Skeletal muscle tissue (tissue), 4 donors: ENCODE measurements around the gene UMPS. TPM values are rescaled to one million over a fixed set of nuclear protein-coding genes. Genes with fewer than 3 reads are reported as not detected.
"Not testable (repeated sequence)": the region's sequence is repeated elsewhere in the genome, so short reads cannot be mapped to it uniquely, and the experiment has no call there.

Experiments
- H3K27ac ChIP-seq: one replicate; pipeline ENCODE4 v1.7.0; 2013; ENCODE audit warnings: mild to moderate bottlenecking, low read depth, low read length, inconsistent platforms
- H3K27me3 ChIP-seq, 3 donors: one replicate each; pipeline ENCODE4 v1.7.0; 2013; ENCODE audit warnings: low read length in 3 of 3; ENCODE audit not compliant: control insufficient read depth in 3 of 3, insufficient read depth in 3 of 3
- H3K36me3 ChIP-seq, 3 donors: one replicate each; pipeline ENCODE4 v1.7.0; 2013; ENCODE audit warnings: low read length in 3 of 3; ENCODE audit not compliant: control insufficient read depth in 3 of 3, insufficient read depth in 3 of 3
- H3K4me1 ChIP-seq, 3 donors: one replicate each; pipeline ENCODE4 v1.7.0; 2013; ENCODE audit warnings: low read length in 3 of 3, mild to moderate bottlenecking in 3 of 3; ENCODE audit not compliant: control insufficient read depth in 3 of 3, insufficient read depth in 3 of 3
- H3K4me3 ChIP-seq, 3 donors: one replicate each; pipeline ENCODE4 v1.7.0; 2013; ENCODE audit warnings: low read length in 3 of 3
- H3K9ac ChIP-seq, 3 donors: one replicate each; pipeline ENCODE4 v1.7.0; 2013; ENCODE audit warnings: low read length in 3 of 3, mild to moderate bottlenecking in 3 of 3, moderate library complexity in 2 of 3, low read depth in 1 of 3
- H3K9me3 ChIP-seq, 3 donors: one replicate each; pipeline ENCODE4 v1.7.0; 2013; ENCODE audit warnings: low read length in 3 of 3; ENCODE audit not compliant: control insufficient read depth in 3 of 3
- total RNA-seq: library from RNA; depleted of rRNA; stranded (reverse); fragments of >200 nt; gene quantifications from one replicate; pipeline ENCODE4 v1.2.3, GENCODE V29; 2014
- donor health status: Osteomylitis.

The UMPS gene
- total RNA-seq, 1 donor from 2014 or later: 28.2 TPM

GRCh38 chr3:124747111-124747981 lies 17.1 kb downstream of the UMPS start:
- no peaks in the 10 kb centered on the region for H3K9me3 ChIP-seq
- H3K27ac ChIP-seq: no peak overlapping the region
- no peak overlapping the region for H3K9ac ChIP-seq
- H3K27me3 ChIP-seq: peaks cover 0 to 3% (median 0%) of the 10 kb centered on the region in 3 donors
- no peaks in the 10 kb centered on the region for H3K4me1 ChIP-seq
- peaks cover 9 to 41% (median 31%) of the 10 kb centered on the region in 3 donors for H3K36me3 ChIP-seq
- H3K4me3 ChIP-seq: no peak overlapping the region

- Histone ChIP-seq H3K9me3 (no peaks in the 10 kb centered on the region), H3K9ac (no peak overlapping the region), H3K27ac (no peak overlapping the region), H3K4me1 (no peaks in the 10 kb centered on the region), H3K27me3 (peaks cover 0 to 3% (median 0%) of the 10 kb centered on the region in 3 donors), H3K36me3 (peaks cover 9 to 36% (median 29%) of the 10 kb centered on the region in 3 donors), H3K4me3 (no peak overlapping the region)
Observed at GRCh38 chr3:124748560-124749198, 18.4 kb downstream of the UMPS start.

- H3K36me3 ChIP-seq: peaks cover 7 to 24% (median 19%) of the 10 kb centered on the region in 3 donors
- not testable (repeated sequence) for H3K27me3 ChIP-seq, H3K9ac ChIP-seq, H3K9me3 ChIP-seq, H3K4me1 ChIP-seq, H3K27ac ChIP-seq, H3K4me3 ChIP-seq
Observed at GRCh38 chr3:124749877-124750276, 19.6 kb downstream of the UMPS start.

- Histone ChIP-seq H3K4me3 (no peak overlapping the region), H3K9ac (no peak overlapping the region), H3K27ac (no peak overlapping the region), H3K9me3 (no peaks in the 10 kb centered on the region), H3K36me3 (peaks cover 3 to 10% (median 5%) of the 10 kb centered on the region in 3 donors), H3K4me1 (no peaks in the 10 kb centered on the region), H3K27me3 (peaks cover 0 to 3% (median 0%) of the 10 kb centered on the region in 3 donors)
Observed at GRCh38 chr3:124751501-124751900, 21.2 kb downstream of the UMPS start.

GRCh38 chr3:124752051-124752450 lies 21.8 kb downstream of the UMPS start:
- no peak overlapping the region for H3K9ac ChIP-seq
- H3K4me1 ChIP-seq: no peaks in the 10 kb centered on the region
- H3K27ac ChIP-seq: no peak overlapping the region
- peaks cover 0 to 3% (median 0%) of the 10 kb centered on the region in 3 donors for H3K27me3 ChIP-seq
- H3K9me3 ChIP-seq: no peaks in the 10 kb centered on the region
- peaks cover 1 to 7% (median 4%) of the 10 kb centered on the region in 3 donors for H3K36me3 ChIP-seq
- H3K4me3 ChIP-seq: no peak overlapping the region

GRCh38 chr3:124757926-124758325 lies 27.7 kb downstream of the UMPS start:
- not testable (repeated sequence) for H3K27me3 ChIP-seq, H3K9me3 ChIP-seq, H3K36me3 ChIP-seq, H3K9ac ChIP-seq, H3K27ac ChIP-seq, H3K4me3 ChIP-seq
- H3K4me1 ChIP-seq: peaks cover 4 to 11% (median 7%) of the 10 kb centered on the region in 3 donors

GRCh38 chr3:124758851-124759635 lies 28.8 kb downstream of the UMPS start:
- H3K9ac ChIP-seq: no peak overlapping the region
- no peak overlapping the region for H3K4me3 ChIP-seq
- peaks cover 9 to 13% (median 10%) of the 10 kb centered on the region in 3 donors for H3K36me3 ChIP-seq
- H3K27ac ChIP-seq: no peak overlapping the region
- no peaks in the 10 kb centered on the region for H3K9me3 ChIP-seq
- H3K4me1 ChIP-seq: peaks cover 4 to 11% (median 7%) of the 10 kb centered on the region in 3 donors
- no peaks in the 10 kb centered on the region for H3K27me3 ChIP-seq

- Histone ChIP-seq H3K9me3 (no peaks in the 10 kb centered on the region), H3K27me3 (no peaks in the 10 kb centered on the region), H3K27ac (no peak overlapping the region), H3K36me3 (peaks cover 16 to 20% (median 18%) of the 10 kb centered on the region in 3 donors), H3K9ac (no peak overlapping the region), H3K4me3 (no peak overlapping the region), H3K4me1 (peaks cover 4 to 11% (median 7%) of the 10 kb centered on the region in 3 donors)
Observed at GRCh38 chr3:124759666-124760401, 29.6 kb downstream of the UMPS start.

- Histone ChIP-seq H3K4me1 (peaks cover 4 to 11% (median 7%) of the 10 kb centered on the region in 3 donors), H3K36me3 (peaks cover 23 to 25% (median 23%) of the 10 kb centered on the region in 3 donors), H3K4me3 (no peak overlapping the region), H3K9ac (no peak overlapping the region), H3K9me3 (no peaks in the 10 kb centered on the region), H3K27me3 (no peaks in the 10 kb centered on the region), H3K27ac (no peak overlapping the region)
Observed at GRCh38 chr3:124760601-124761000, 30.3 kb downstream of the UMPS start.
